GM21786 (cell line): ENCODE measurements around the gene MRPL36.

Experiments
- ATAC-seq: cut with Tn5 transposase; IDR thresholded peaks from one replicate; pipeline ENCODE4 v1.9.1; 2021; ENCODE audit not compliant: unreplicated experiment

Gene MRPL36

DNA sequence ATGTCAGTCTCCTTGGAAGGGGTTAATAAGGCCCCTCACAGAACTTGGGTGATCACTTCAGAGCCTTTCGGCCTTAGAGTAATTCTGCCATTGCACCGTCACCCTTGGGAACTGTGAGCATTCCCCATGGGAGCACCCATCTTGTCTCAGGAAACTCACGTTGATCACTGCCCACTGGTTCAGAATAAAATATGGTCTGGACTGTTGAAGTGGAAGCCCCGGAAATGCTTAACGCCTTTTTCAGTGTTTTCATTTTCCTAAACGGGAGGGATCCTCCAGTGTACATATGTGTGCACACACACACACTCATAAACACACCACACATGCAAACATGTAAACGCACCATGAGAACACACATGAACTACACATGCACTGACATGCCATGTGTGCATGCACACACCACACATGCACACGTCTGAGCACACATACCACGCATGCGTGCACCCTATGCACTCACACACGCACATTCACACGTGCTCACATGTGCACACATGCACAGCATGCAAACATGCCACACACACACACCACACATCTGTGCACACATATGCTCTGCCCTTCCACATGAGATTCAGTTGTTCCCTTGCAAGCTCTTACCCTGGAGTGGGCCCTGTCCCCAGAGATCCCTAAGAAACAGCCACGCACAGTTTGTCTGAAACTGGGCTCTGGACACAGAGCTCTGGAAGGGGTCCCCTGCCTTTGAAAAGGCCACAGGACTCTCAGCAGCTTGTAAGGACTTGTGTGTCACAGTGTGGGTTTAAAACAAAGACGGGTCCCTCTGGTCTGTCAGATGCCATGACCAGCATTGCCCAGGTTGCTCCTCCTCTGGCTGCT, 17.0 kb downstream of the MRPL36 start:
- ATAC-seq, result no peak

DNA sequence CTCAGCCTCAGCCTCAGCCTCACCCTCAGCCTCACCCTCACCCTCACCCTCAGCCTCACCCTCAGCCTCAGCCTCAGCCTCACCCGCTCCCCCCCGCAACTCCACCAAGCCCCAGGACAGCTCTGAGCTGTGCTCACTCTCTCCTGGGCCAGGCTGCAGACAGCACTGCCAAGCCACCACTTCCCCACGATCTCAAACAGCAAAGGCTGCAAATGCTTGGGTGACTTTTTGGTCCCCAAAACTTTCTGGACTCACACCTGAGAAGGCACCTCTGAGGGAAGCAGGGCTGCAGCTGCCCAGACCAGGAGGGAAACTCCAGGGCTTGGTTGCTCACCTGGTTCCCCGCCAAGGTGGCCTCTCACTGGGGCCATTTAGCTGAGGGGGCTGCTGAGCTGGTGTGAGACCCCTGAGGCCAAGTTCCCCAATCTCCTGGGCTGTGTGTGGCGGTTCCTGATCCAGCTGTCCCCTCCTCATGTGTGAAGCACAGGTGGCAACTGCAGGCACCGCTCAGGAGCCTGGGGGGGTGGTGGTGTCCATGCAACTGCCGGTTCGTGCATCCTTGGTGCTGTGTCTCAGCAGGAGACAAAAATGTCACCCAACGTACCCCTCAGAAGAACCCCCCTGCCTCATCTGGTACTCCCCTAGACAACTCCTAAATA, 17.8 kb downstream of the MRPL36 start:
- ATAC-seq, result no peak

DNA sequence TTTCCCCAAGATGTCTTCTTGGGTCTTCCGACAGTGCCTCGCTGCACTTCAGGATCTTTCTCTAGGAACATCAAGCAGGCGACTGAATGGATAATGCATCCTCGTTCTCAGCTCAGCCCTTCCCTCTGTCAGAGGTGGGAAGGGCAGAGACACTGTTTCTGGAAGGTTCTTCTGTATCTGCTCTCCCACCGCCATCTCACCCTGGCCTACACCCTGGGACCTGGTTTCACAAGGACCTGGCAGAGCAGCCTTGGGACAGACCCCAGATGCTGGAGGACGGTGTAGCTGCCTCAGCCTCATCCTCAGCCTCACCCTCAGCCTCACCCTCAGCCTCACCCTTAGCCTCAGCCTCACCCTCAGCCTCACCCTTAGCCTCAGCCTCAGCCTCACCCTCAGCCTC, 18.5 kb downstream of the MRPL36 start:
- ATAC-seq, result no peak

DNA sequence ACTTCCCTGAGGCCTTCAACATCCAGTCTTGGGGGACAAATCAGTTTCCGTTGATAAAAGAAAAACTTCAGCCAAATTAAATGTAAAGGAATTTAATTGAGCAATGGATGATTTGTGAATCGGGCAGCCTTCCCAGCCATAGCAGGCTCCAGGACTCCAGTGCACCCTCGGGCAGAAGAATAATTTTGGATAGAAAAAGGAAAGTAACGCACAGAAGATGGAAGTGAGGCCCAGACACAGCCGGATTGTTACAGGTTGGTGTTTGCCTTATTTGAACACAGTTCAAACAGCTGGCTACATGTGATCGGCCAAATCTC, 19.1 kb downstream of the MRPL36 start:
- no peak for ATAC-seq

DNA sequence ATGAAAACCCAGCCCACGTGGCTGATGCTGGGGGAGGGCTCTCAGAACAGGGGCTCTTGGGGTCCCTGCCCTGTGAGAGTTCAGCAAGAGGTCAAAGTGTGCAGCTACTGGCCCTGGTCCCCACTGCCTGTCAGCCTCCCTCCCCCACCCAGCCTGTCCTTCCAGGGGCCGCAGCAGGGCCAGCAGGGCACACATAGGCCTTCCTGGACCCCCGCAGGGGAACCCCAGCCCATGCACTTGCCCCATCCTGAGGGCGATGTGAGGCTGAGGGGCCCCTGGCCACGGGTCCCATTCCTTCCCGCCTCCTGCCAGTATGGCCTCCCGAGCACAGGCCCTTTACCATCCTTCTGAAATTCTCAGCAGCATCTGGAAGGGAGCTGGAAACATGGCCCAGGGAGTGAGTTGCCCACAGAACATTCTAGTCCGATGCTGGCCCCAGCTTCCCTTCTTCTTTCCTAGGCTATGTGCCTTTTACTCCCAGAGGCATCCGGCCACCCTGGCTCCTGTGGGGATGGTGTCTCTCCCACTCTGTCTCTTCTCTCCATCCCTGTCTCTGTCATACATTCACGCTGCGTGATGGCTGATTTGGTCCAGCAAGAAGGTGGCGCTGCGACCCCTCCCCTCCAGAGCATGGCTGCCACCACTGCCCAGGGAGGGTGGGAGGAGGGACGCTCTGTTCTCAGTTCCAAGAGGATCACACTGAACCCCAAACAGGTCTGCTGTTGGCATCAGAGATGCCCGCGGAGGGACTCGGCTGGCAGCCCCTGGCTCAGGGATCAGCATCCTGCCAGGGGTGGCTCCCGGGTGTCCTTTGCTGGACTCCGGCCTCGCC, 19.6 kb downstream of the MRPL36 start:
- ATAC-seq, result no peak

DNA sequence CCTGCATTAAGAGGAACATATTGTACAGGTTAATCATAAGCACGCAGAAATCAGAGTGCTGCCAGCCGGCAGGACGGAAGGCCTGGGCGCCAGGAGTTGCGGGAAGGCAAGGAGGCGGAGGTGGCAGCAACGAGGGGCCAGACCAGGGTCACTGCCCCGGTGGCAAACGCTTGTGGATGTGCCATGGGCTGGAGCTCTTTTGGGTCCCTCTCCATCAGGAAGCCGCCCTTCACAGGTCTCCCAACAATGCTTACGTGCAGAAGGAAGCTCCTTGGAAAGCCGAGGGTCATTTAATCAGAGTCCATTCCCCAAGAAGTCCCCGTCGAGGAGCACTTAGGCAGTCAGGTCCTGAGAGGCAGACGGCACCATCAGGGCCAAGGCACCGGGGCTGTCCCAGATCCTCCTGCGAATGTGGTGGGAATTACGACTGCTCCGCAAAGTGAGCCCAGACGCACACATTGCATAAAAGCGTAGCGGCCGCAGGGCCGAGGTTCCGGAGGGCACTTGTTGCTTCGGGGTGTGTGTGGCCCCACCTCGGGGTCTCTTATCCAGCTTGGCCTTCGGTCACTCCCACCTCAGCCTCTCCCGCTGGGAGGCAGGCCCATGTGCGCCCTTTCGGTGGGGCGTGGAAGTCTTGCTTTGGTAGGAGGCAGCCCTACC, 20.5 kb downstream of the MRPL36 start:
- ATAC-seq, result no peak

DNA sequence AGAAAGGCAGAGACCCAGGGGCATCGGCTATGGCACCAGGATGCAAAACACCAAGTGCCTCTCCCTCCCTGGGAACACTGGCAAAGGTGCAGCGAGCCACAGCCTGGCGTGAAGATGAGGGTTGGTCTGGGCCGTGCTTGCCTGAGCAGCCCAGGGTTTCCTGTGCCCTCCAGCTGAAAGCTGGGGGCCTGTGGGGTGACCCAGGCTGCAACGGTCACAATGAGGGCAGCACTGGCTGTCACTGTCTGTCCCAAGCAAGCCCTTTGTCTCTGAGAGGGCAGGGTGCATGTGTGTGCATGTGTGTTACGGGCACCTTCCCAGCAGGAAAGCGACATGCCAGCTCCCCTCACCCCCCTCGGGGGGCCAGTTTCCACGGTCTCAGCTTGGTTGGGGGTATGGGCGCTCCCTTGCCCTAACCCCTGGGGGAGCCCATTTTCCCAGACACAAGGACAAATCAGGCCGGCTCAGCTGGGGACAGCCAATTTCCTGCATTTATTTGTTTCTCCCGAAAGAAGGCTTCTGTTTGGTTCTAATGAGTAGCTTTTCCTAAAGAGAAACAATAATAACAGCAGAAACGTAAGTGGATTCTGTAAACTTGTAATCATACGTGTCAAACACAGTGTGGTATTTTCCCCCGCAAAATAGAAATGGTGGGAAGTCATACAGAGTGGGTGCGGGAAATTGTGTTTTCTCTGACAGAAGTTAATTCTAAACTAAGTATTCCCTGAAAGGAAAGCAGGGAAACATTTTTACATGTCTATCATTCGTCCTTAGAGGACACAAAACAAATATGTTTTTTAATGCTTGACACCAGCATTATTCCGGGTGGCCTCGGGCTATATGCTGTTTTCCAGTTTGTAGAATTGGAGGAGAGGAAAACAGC, 21.3 kb downstream of the MRPL36 start:
- ATAC-seq, result no peak

DNA sequence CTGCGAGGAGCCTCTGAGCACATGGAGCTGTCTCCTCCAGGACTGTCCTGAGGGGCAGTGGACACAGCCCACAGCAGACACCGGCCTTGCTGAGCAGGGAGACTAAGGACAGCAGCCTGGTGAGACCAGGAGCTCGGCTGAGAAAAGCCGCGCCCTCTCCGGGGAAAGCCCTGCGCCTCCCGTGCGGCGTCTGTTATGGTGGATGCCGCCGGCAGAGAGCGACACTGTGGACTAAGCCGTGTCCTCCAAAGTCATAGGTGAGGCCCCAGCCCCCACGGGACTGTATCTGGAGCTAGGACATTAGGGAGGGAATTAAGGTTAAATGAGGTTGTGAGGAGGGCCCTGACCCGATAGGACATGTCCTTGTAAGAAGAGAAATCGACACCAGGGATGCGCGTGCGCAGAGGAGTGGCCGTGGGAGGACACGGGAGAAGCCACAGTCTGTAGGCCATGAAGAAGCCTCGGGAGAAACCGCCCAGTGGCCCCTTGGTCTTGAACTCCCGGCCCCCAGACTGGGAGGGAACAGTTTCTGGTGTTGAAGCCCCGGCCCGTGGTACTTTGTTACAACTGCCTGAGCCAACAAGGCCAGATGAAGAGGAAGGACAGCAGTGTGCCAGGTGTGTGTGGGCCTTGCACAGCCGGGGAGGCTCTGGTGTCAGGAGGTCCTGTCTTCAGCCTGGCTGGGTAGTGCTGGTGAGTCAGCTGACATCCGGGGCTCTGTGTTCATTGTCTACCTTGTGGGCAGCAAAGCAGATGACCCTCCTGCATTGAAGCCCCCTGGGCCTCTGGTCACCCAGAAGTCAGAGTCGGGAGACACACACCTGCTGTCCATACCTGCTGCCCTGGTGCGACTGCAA, 22.1 kb downstream of the MRPL36 start:
- ATAC-seq, result no peak

DNA sequence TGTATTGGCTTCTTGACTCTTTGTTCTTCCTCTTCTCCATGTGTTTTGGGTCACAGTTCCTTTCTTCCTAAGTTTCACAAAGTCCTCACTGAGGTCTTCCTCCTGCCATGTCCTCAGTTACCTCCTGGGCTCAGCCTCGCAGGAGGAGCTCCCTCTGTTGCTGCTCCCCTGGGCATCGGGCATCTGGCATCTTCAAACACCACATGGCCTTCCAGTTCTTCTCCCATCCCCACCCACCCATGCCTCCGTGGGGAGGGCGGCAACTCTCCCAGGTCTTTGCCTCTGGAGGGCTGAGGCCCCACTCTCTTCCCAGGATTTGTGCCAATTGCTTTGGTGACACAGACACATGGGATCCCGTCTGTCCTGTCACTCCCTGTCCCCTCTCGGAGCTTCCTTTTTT, 22.8 kb downstream of the MRPL36 start:
- no peak for ATAC-seq

DNA sequence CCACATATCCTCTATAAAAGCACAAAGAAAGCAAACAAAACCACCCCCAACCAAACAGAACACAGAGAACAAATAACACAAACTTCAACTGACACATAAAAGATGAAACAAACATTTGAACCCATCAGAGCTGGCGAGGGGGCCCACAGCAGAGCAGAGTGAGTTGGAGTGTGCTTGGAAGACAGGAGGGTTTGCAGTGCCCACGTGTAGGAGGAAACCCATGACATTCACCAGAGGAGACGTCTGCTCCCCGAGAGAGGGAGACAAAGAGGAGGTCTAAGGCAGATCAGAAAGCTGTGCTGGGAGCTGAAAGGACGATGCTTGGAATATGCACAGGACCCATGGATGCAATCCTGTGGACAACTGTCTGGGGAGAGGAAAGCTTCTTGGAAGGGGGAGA, 27.0 kb downstream of the MRPL36 start:
- peak; percentile 78 for ATAC-seq

DNA sequence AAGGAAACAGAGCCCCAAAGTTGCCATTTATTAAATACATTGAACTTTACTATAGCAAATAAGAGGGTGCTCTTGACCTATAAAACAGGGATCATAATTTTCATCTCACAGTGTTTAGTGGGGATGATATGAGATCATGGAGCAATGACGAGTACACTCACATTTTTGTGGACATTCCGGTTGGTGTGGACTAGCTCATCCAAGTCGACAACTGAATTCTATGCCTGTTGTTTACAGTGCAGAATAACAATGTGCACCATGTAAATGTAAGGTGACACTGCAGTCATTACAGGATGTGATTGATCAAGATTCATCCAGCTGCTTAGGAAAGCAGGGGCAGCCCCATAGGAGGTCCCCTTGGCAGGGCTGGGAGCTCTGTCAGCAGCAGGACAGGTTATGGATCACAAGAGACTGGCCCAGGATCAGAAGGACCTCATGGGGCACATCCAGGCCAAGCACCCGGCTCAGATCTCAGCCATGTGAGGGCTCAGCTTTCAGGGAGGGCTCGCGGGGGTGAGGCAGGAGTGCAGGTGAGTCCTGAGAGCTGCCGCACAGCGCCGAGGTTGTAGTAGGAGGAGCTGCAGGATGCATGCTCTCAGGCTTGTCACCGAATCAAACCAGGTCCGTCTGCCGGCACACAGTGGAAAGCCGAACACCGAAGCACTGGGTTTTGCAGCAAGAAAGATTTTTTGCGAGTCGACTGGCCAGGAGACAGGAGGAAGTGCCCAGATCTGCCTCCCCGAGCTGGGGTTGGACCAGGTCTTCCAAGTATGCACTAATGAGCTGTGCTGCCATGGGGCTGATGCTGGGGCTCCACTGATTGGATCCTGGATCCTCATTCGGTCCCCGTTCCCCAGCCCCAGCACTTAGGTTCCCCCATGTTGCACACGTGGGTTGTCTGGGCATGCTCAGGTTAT, 28.2 kb downstream of the MRPL36 start:
- no peak for ATAC-seq

DNA sequence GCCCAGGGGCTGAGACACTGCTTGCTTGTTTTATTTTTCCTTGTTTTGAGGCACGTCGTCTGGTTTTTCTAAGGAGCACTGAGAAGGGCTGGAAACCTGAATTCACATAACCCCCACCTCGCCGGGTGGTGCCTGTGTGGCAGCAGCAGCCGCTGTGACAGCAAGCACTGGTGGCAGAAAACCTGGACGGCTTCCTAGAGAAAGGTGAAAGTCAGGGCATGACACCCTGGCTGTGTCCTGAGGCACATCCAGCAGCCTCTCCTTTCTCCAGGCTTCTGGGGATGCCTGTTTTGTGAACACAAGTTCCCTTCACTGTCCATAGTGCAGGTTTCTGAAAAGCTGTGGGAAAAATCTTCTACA, 29.2 kb downstream of the MRPL36 start:
- no peak for ATAC-seq

DNA sequence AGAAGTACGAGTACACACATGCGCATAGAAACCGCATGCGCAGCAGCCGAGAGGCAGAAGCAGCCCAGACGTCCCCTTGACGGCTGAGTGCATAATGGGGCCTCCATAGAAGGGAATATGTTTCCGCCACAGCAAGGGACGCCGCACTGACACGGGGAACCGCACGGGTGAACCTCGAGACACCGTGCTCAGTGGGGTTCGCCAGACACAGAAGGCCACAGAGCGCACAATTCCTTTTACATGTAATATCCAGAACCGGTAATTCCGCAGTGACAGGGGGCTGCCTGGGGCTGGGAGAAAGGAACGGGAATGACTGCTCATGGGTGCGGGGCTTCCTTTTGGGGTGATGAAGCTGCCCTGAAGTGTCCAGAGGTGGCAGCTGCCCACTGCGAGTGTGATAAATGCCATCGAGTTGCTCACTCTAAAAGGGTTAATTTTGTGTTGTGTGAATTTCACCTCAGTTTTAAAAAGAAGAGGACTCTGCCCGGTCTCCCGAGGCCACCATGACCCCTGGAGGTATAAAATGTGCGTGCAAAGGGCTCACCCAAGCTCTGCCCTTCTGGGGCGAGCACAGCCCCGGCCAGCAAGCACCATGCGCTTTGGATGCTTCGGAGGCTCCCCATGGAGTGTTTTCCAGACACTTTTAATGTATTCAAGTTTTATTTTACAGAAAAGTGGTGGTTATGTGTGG, 29.7 kb downstream of the MRPL36 start:
- ATAC-seq, result no peak

DNA sequence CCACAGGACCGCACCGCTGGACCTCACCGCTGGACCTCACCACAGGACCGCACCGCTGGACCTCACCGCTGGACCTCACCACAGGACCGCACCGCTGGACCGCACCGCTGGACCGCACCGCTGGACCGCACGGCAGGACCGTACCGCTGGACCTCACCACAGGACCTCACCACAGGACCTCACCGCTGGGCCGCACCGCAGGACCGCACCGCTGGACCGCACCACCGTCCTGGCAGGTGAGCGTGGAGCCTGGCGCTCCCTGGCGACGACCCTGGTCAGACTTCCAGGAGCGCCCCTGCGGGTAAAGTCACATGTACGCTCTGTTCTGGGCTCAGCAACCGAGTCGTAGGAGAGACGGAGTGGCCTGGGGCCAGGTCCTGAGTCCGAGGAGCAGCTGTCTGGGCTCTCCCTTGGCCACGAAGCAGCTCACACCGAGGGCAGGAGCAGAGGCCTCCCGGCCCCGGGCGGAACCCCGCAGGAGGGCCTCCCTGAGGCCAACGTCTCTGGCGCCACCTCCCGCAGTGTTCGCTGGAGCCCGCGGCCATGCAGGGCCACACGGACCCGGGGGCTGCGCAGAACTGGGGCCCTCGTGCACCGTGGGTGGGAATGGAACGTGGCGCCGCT, 30.5 kb downstream of the MRPL36 start:
- ATAC-seq, result no peak

DNA sequence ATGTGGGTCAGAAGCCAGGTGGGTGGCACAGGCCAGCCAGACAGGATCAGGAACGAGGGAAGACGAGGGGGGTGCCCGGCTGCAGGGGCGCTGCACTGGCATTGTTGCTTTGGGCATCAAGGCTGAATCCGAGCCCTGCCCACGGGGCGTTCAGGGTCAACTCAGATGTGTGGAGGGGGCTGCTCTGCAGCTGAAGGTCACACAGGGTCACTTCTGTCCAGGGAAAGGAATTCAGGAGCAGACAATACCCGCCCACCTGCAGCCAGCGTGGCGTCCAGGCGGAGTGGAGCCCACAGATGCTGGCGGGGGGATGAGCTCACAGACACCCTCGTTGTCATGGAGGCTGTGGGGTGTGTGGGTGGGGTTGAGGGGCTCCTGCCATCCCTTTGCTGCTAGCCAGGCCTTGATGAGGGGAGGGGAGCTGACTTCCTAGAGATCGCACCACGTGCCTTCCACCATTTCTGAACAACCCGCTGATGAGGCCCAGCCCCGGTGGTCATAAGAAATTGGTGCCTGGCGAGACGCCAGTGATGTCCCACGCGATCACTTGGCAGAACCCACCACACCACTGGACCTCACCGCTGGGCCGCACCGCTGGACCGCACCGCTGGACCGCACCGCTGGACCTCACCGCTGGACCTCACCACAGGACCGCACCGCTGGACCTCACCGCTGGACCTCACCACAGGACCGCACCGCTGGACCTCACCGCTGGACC, 31.2 kb downstream of the MRPL36 start:
- no peak for ATAC-seq

DNA sequence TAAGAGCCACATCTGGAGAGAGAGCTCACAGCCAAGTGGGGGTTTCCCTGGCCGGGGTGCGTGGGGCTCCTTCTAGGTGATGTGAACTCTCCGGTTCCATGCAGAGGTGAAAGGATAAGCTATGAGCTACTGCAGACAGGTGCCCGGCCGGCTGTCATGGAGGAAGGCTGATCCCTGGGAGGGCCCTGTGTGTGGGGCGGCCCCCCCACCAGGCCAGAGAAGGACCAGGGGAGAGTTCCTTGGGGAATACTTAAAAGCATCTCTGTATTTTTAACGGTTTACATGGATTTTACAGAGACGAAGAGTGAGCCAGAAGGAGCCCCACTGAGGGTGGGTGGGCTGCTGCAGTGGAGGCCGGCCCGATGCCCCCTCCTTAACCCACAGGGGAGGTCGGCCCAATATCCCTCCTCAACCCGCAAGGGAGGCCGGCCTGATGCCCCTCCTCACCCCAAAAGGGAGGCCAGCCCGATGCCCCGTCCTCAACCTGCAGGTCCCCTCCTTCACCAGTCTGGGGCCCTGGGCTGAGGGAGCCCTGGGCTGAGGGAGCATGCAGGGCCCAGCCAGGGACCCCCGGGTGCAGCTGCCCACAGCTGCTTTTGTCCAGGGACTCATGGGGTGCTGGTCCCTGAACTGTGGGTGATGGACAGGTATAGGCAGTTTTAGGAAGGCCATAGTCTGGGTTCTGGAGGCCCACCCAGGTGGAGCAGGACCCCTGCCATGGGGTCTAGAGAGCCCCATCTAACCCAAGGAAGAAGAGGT, 31.9 kb downstream of the MRPL36 start:
- ATAC-seq, result no peak
